GM13977 (cell line): Measurements from ENCODE around the gene FAT1.

Experiments used
- DNase-seq: peaks from one replicate; pipeline ENCODE4 v3.0.0; 2012; ENCODE audit warnings: low spot score
- CTCF ChIP-seq: IDR thresholded peaks from 2 replicates; pipeline ENCODE4 v1.5.1; 2012; ENCODE audit warnings: mild to moderate bottlenecking, control low read depth; ENCODE audit not compliant: insufficient read depth; ENCODE audit errors: extremely low read depth, missing control alignments
- in situ Hi-C: fragments of 300-500 bp; cut with MboI; formaldehyde crosslinking; loops from one replicate; pipeline ENCODE4 v1.12.0; 2022; ENCODE audit warnings: low sequenced_read_pairs, low pct_unique_long_range_greater_than_20kb, mixed read lengths, inconsistent platforms; ENCODE audit not compliant: unreplicated experiment

The FAT1 gene

DNA sequence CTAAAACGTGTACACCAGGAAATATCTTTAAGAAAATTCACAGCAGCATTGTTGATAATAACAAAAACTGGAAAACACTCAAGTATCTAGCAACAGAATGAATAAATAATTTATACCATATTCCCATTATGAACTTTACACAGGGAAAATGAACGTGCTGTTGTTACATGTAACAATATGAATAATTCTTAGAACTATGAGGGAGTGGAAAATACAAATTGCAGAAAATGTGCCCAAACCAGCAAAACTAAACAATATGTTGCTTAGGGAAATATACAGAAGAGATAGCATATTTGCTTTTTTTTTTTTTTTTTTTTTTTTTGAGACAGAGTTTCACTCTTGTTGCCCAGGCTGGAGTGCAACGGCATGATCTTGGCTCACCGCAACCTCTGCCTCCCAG lies 14.8 kb upstream of the FAT1 start:
- no peak for TF ChIP-seq CTCF
- DNase-seq: no peak
- in situ Hi-C loops: no loop called here

GRCh38 chr4:186737427-186737826 lies 13.8 kb upstream of the FAT1 start:
- DNase-seq: no peak
- in situ Hi-C loops: no loop called here
- no peak for TF ChIP-seq CTCF

DNA sequence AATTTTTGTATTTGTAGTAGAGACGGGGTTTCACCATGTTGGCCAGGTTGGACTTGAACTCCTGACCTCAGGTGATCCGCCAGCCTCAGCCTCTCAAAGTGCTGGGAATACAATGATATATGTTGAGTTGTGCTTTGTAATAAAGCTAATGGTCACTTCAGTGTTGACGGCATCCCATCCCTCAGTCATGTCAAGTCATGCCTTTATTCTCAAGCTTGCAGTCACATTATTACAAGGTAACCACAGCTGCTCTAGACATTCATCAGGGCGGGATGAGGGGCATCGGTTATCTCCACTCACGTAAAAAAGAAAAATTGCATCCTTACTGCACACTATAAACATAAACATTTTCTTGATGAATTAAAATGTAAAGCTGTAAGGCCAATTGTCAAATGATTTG lies 12.8 kb upstream of the FAT1 start:
- TF ChIP-seq CTCF: no peak
- DNase-seq: no peak
- in situ Hi-C loops: no loop called here

GRCh38 chr4:186734251-186734650 lies 10.6 kb upstream of the FAT1 start:
- DNase-seq: no peak
- no peak for TF ChIP-seq CTCF
- in situ Hi-C loops: no loop called here

GRCh38 chr4:186733778-186734177 lies 10.1 kb upstream of the FAT1 start:
- TF ChIP-seq CTCF: no peak
- no peak for DNase-seq
- in situ Hi-C loops: no loop called here

DNA sequence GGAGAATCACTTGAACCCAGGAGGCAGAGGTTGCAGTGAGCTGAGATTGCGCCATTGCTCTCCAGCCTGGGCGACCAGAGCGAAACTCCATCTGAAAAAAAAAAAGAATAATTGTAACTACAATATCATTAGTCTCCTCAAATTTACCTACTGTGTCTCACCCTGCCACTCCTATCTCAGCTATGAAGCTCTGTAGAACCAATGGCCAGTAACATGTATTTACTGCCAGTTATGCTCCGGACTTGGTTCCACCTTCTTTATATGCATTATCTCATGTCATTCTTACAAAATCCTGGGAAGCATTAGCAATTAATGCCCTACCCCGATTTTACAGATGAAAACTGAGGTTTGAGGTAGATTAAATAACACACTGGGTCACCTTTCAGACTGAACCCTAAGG lies 7.0 kb upstream of the FAT1 start:
- in situ Hi-C loops: no loop called here
- DNase-seq: no peak
- no peak for TF ChIP-seq CTCF

DNA sequence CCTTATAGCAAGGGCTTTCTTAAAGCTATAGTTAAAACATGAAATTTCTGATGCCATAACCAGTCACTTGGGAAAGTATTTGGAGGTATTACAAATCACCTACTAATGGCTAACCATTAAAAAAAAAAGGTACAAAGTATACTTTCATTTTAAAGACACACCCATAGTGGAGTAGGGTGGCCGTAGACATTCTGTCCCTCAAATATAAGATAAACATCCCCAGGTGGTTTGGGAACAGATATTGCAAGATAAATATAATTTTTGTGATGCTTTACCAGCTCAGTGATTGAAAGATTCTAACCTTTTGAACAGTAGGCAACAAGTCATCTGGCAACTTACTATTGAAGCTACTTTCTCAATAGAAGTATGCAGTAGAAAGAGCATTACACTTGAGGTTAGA lies 6.2 kb upstream of the FAT1 start:
- in situ Hi-C loops: no loop called here
- no peak for DNase-seq
- no peak for TF ChIP-seq CTCF
